GM13977 (cell line): ENCODE results near the gene CNTN1.

ENCODE experiments used
- DNase-seq: peaks from one replicate; pipeline ENCODE4 v3.0.0; 2012; ENCODE audit warnings: low spot score
- in situ Hi-C: fragments of 300-500 bp; cut with MboI; formaldehyde crosslinking; loops from one replicate; pipeline ENCODE4 v1.12.0; 2022; ENCODE audit warnings: low sequenced_read_pairs, low pct_unique_long_range_greater_than_20kb, mixed read lengths, inconsistent platforms; ENCODE audit not compliant: unreplicated experiment
- TF ChIP-seq, protein P1 (sequence below): IDR thresholded peaks from 2 replicates; pipeline ENCODE4 v1.5.1; 2012; ENCODE audit warnings: mild to moderate bottlenecking, control low read depth; ENCODE audit not compliant: insufficient read depth; ENCODE audit errors: extremely low read depth, missing control alignments

CNTN1 gene

DNA sequence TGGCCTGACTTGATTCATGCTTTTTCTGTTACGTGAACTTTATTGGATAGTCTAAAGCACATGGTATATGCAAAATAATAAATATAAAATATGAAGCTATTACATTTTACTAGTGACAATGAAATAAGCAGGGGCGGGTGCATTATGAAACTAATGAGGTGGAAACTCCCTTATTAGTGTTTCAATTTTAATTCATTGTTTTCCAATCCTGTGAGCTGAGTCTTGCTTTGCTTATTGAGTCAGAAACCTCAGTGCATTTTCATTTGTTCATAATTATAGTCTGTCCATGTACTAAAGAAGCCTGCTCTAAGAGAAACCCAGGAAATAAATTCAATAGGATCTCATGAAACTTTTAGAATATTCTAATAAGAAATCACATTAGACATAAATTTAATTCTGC, 78.5 kb downstream of the CNTN1 start:
- TF ChIP-seq, protein P1, sequence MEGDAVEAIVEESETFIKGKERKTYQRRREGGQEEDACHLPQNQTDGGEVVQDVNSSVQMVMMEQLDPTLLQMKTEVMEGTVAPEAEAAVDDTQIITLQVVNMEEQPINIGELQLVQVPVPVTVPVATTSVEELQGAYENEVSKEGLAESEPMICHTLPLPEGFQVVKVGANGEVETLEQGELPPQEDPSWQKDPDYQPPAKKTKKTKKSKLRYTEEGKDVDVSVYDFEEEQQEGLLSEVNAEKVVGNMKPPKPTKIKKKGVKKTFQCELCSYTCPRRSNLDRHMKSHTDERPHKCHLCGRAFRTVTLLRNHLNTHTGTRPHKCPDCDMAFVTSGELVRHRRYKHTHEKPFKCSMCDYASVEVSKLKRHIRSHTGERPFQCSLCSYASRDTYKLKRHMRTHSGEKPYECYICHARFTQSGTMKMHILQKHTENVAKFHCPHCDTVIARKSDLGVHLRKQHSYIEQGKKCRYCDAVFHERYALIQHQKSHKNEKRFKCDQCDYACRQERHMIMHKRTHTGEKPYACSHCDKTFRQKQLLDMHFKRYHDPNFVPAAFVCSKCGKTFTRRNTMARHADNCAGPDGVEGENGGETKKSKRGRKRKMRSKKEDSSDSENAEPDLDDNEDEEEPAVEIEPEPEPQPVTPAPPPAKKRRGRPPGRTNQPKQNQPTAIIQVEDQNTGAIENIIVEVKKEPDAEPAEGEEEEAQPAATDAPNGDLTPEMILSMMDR: no peak
- no peak for DNase-seq
- in situ Hi-C loops: no loop called here

DNA sequence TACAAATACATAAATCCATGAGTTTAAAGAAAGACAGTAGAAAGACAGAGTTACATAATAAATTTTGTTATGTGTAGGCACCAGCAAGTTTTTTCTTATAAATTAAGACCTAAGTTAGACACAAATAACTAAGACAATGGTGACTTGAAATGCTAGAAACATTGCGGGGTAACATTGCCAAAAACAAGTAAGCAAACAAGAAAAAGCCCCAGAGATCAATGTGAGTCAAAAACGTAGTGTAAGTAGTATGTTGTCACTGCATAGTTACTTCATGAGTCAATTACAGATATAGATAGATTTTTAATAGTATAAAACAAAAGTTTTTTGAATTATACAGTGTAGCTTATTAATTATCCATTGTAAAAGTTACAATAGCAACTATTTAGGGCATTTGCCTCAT, 83.4 kb downstream of the CNTN1 start:
- in situ Hi-C loops: no loop called here
- TF ChIP-seq, protein P1: no peak

DNA sequence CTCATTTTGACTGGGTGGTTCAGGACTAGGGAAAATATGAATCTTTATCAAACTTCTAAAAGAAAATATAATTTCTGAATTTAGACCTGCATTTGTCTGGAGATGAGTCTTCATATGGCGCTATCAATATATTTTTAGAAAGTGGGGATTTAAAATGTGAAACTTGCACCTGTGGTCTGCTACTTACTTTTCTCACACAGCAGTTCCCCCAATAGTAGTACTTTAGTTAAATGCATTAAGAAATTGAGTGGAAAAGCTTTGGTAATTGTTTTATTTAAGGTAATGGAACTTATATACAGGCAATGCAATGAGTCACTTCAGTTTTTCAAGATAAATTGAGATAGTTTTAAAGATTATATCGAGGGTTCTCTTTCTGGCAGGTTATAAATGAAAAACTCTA, 91.9 kb downstream of the CNTN1 start:
- TF ChIP-seq, protein P1: no peak
- DNase-seq: no peak
- in situ Hi-C loops: no loop called here

More for the DNA sequence above, 83.4 kb downstream of the CNTN1 start:
- no peak for DNase-seq

DNA sequence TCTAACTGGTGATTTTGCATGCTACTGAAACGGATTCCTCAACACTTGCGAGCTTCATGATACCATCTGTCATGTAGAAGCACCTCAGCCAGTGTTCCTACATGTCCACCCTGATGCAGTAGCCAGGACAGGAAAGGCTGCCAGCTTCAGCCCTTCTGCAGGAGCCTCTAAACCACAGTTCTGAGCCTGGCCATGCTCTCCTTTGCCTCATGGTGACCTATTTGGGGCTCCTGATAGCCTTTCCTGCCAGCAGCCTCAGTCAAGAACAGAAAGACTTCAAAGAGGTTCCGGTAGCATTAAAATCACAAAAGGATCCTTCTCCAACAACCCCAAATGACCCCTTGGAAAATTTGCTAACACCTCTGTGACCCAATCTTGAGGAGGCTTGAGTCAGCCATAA, 96.0 kb downstream of the CNTN1 start:
- in situ Hi-C loops: no loop called here
- TF ChIP-seq, protein P1: no peak
- no peak for DNase-seq

DNA sequence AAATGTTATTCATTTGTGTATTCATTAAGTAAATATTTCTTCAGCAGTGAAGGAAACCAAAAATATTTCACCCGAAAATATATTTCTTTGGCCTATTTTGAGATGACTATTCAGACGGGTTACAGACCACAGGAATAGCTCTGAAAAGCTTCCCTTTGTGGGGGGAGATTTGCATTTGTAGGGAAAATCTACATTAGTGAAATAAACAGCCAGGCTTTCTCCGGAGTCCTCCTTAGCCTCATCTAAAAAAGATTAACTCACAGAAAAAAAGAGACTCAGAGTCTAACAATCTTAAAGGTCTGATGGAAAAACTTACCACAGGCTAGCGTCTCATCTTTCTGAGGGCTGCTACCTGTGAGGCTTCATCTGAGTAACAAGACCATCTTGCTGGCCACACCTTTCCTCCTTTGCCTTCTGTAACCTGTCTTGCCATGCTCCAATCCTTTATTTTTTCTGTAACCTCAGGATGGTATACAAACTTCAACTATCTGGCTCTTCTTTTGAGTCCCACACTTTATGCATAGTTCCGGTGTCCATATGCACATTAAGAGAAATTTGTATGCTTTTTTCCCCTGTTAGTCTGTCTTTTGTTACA, 100.7 kb downstream of the CNTN1 start:
- in situ Hi-C loops: no loop called here
- TF ChIP-seq, protein P1: no peak
- no peak for DNase-seq

DNA sequence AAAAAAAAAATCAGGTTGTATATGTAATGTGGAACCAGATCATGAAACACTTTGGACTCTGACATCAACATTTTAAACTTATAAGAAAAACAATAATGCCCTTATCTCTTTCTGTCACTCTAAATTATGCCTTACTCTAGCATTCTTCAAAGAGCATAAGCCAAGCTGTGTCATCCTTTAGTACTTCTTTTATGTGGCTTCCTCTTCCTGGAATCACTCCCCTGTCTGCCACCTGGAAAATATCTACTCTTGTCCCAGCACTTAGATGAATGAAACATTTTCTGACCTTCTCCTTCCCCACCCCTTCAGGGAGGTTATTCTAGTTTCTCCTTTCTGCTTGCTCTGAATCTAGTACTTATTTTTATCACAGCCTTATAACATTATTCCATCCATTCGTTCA, 101.2 kb downstream of the CNTN1 start:
- TF ChIP-seq, protein P1: no peak
- no peak for DNase-seq
- in situ Hi-C loops: no loop called here
